ENCODE data around the gene NR6A1. TPM values are rescaled to one million over a fixed set of nuclear protein-coding genes. Genes with fewer than 3 reads are reported as not detected.

NR6A1 gene
- total and polyA plus RNA-seq, 2 of the 13 experiments (the other 11 are each of a cell fraction or from before 2014, with no cell fraction given) = 28.1 to 31.5 TPM

- Histone ChIP-seq H3K4me1 (ENCODE audit: insufficient read depth, low read length) (peaks cover 82% of the 10 kb centered on the region), H3K4me2 (ENCODE audit: low read depth, low read length) (peak overlapping the region; percentile 86), H3K4me3 (replicated peaks in 1 of 3; ENCODE audit: insufficient read depth in 1 of 3, low read depth in 2 of 3, low read length in 3 of 3) (peak overlapping the region; percentile 55 to 73 (median 69); a peak in 4 of 6 replicates), H3K36me3 (replicated peaks in 1 of 2; ENCODE audit: control insufficient read depth in 1 of 2, insufficient read depth in 2 of 2, low read length in 2 of 2) (no peaks in the 10 kb centered on the region), H3K9me3 (ENCODE audit: low read length) (no peaks in the 10 kb centered on the region), H4K20me1 (ENCODE audit: insufficient read depth, low read length) (no peaks in the 10 kb centered on the region), H3K27me3 (ENCODE audit: control insufficient read depth in 1 of 2, insufficient read depth in 2 of 2, low read length in 2 of 2) (no peaks in the 10 kb centered on the region), H2AFZ (ENCODE audit: low read length) (no peak overlapping the region), H3K27ac (ENCODE audit: extremely low read length, insufficient read depth, low read length) (peak overlapping the region; percentile 94), H3K79me2 (ENCODE audit: insufficient read depth, low read length) (peaks cover 57% of the 10 kb centered on the region), H3K9ac (ENCODE audit: insufficient read depth, low read depth, low read length) (peak overlapping the region; percentile 76)
- FAIRE-seq (no peak), ATAC-seq (no peak), DNase-seq (ENCODE audit: low spot score) (peak; percentile 36)
- 60% methylated on average over 11 of the region's 11 CpGs for WGBS (ENCODE audit: low lambda C conversion rate)
- in situ Hi-C loops (cut with HindIII; ENCODE audit: extremely low pct_ligation_motif_present, low pct_unique_long_range_greater_than_20kb) = no loop called here
- TF ChIP-seq TEAD3 (CRISPR knock-in tag; optimal IDR thresholded peaks at IDR 0.05; ENCODE audit: borderline replicate concordance) = no peak
- TF ChIP-seq POLR2G (IDR thresholded peaks at IDR 0.05; ENCODE audit: low read depth, low read length) = 0 out of 2 replicates have a peak, but pooled peaks have one; percentile 39
- TF ChIP-seq IKZF5 (CRISPR knock-in tag; IDR thresholded peaks at IDR 0.05) = no peak
- no peak for TF ChIP-seq RFX3 (CRISPR knock-in tag; IDR thresholded peaks at IDR 0.05)
- TF ChIP-seq POGZ (CRISPR knock-in tag; IDR thresholded peaks at IDR 0.05) = 0 out of 2 replicates have a peak, but pooled peaks have one; percentile 29
- intact Hi-C loops (cut with micrococcal nuclease; ENCODE audit: unreplicated experiment) = no loop called here
- ChIA-PET CTCF (ENCODE audit: low intra/inter-chr PET ratio, low total read pairs) (no interaction called here), POLR2A (interaction anchor here (0.7 to 1.8 kb wide), 4 partner anchors 14 to 50 kb away, joined by 3 to 8 read pairs (median 4); no protein-coding TSS in a partner anchor)
- no TSS peak for BruUV-seq (replicated peaks)
These were observed 110.7 kb downstream of the NR6A1 start for GRCh38 chr9:124660341-124660801.

GRCh38 chr9:124659099-124659659 lies 111.9 kb downstream of the NR6A1 start:
- Histone ChIP-seq H3K27me3 (ENCODE audit: control insufficient read depth in 1 of 2, insufficient read depth in 2 of 2, low read length in 2 of 2) (no peaks in the 10 kb centered on the region), H3K27ac (ENCODE audit: extremely low read length, insufficient read depth, low read length) (peak overlapping the region; percentile 94), H3K4me3 (replicated peaks in 1 of 3; ENCODE audit: insufficient read depth in 1 of 3, low read depth in 2 of 3, low read length in 3 of 3) (peak overlapping the region; percentile 55 to 73 (median 69)), H3K4me1 (ENCODE audit: insufficient read depth, low read length) (peaks cover 71% of the 10 kb centered on the region), H4K20me1 (ENCODE audit: insufficient read depth, low read length) (no peaks in the 10 kb centered on the region), H3K9ac (ENCODE audit: insufficient read depth, low read depth, low read length) (peak overlapping the region; percentile 76), H3K4me2 (ENCODE audit: low read depth, low read length) (peak overlapping the region; percentile 86), H3K36me3 (replicated peaks in 1 of 2; ENCODE audit: control insufficient read depth in 1 of 2, insufficient read depth in 2 of 2, low read length in 2 of 2) (no peaks in the 10 kb centered on the region), H2AFZ (ENCODE audit: low read length) (peak overlapping the region; percentile 48), H3K9me3 (ENCODE audit: low read length) (no peaks in the 10 kb centered on the region), H3K79me2 (ENCODE audit: insufficient read depth, low read length) (peaks cover 52% of the 10 kb centered on the region)
- FAIRE-seq (no peak), DNase-seq (ENCODE audit: low spot score) (peak; percentile 93), ATAC-seq (peak; percentile 95)
- intact Hi-C loops (cut with micrococcal nuclease; ENCODE audit: unreplicated experiment) = loop anchor here (2.0 to 5.0 kb wide), 2 partner anchors 22 to 53 kb away; no protein-coding TSS in a partner anchor
- under 1% methylated on average over 15 of the region's 15 CpGs for WGBS (ENCODE audit: low lambda C conversion rate)
- BruUV-seq (replicated peaks) = no TSS peak
- in situ Hi-C loops (cut with HindIII; ENCODE audit: extremely low pct_ligation_motif_present, low pct_unique_long_range_greater_than_20kb) = no loop called here
- POLR2A ChIA-PET = interaction anchor here (0.6 to 1.8 kb wide), 18 partner anchors 13 to 582 kb away, joined by 3 to 13 read pairs (median 3); partner anchors contain the start of genes ARPC5L, HSPA5 and RPL35
- CTCF ChIA-PET (ENCODE audit: low intra/inter-chr PET ratio, low total read pairs) = interaction anchor here (0.9 kb wide), 1 partner anchor 53 kb away, joined by 4 read pairs; no protein-coding TSS in a partner anchor
- TF ChIP-seq ELF3 (CRISPR knock-in tag; IDR thresholded peaks at IDR 0.05) (peak; percentile 40), BATF2 (CRISPR knock-in tag; IDR thresholded peaks at IDR 0.05) (no peak), CEBPB (IDR thresholded peaks at IDR 0.05; ENCODE audit: borderline replicate concordance, low read depth, low read length) (peak; percentile 85; the same call in 1 of the 2 replicates), ZNF160 (CRISPR knock-in tag; IDR thresholded peaks at IDR 0.05) (no peak), HOXA3 (CRISPR knock-in tag; IDR thresholded peaks at IDR 0.05) (peak; percentile 89), ZNF333 (CRISPR knock-in tag; IDR thresholded peaks at IDR 0.05; ENCODE audit: borderline replicate concordance) (no peak), ZNF607 (CRISPR knock-in tag; IDR thresholded peaks at IDR 0.05; ENCODE audit: borderline replicate concordance) (no peak), ATF7-NPFF (CRISPR knock-in tag; IDR thresholded peaks at IDR 0.05; ENCODE audit: low read depth) (no peak; the same call in 1 of the 2 replicates), GABPA (IDR thresholded peaks at IDR 0.05; ENCODE audit: low read depth, low read length) (no peak), GABPA (CRISPR knock-in tag; IDR thresholded peaks at IDR 0.05; ENCODE audit: low read depth) (peak; percentile 39; the same call in 1 of the 2 replicates), XBP1 (CRISPR knock-in tag; IDR thresholded peaks at IDR 0.05) (no peak), SOX5 (CRISPR knock-in tag; IDR thresholded peaks at IDR 0.05; ENCODE audit: borderline replicate concordance) (peak; percentile 46; the same call in 1 of the 2 replicates), SMARCC2 (IDR thresholded peaks at IDR 0.05) (no peak)
